Stomach (tissue), 4 donors: ENCODE data around the gene VPS54.
A peak's percentile ranks its signal among the peaks of the same experiment; 100 is the strongest.

Experiments used
- CTCF ChIP-seq, 7 experiments: fragments of 450-650 bp in 4 of 7; fragments of 200-600 bp in 3 of 7; sonication (generic) in 3 of 7; IDR thresholded peaks; one replicate each; pipeline ENCODE4 v1.5.1; 2016 to 2019; ENCODE audit warnings: antibody characterized with exemption in 7 of 7, control low read depth in 2 of 7, mild to moderate bottlenecking in 1 of 7
- POLR2A ChIP-seq, 4 donors: fragments of 450-650 bp; IDR thresholded peaks; one replicate each; pipeline ENCODE4 v1.6.1; 2016; ENCODE audit warnings: antibody characterized with exemption in 4 of 4, control low read depth in 2 of 4, mild to moderate bottlenecking in 1 of 4, moderate library complexity in 1 of 4

- peak in 5 of 7 experiments; percentile 56 to 64 (median 60) for TF ChIP-seq CTCF (IDR thresholded peaks at IDR 0.05)
- no peak for TF ChIP-seq POLR2A (IDR thresholded peaks at IDR 0.05)
These were observed 130.5 kb downstream of the VPS54 start for GRCh38 chr2:63888490-63889402.
